HUDEP-2 (cell line): ENCODE results near the gene FNDC3B.
A peak's percentile ranks its signal among the peaks of the same experiment; 100 is the strongest.
"Not testable (repeated sequence)": the region's sequence is repeated elsewhere in the genome, so short reads cannot be mapped to it uniquely, and the experiment has no call there.

Source experiments
- DNase-seq, 76 experiments: peaks; one replicate each; lab custom pipeline; 2025; ENCODE audit not compliant: unreplicated experiment in 76 of 76; lab: John Stamatoyannopoulos, UW

Gene FNDC3B

DNA sequence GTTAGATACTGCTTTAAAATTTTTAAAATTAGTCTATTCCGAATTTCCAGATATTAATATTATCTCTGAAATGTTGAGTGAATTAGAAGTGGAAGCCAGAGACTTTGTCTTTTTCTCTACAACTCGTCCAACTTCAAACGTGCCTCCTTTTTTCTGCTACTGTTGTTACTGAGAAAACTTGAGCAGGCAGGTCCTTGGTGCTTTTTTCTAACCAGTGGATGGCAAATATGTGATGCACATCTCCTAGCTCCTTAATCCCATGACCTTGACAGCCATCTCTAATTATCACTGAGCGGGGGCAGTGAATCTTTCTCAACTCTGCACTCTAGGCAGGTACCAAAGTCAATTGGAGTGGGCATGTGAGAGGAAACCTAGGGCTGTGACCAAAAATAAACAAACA is 50.7 kb downstream of the FNDC3B start:
- no peak for DNase-seq

DNA sequence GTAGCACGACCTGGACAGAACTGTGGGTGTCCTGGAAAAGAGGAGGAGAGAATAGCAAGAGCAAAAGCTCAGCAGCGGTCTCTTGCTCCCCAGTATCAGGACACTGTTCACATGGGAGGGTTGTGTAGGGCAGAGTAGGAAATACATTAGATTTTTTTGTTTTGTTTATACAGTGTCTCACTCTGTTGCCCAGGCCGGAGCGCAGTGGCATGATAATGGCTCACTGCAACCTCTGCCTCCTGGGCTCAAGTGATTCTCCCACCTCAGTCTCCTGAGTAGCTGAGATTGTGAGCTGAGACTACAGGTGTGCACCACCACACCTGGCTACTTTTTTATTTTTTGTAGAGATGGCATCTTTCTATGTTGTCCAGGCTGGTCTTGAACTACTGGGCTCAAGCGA is 53.3 kb downstream of the FNDC3B start:
- DNase-seq = no peak

DNA sequence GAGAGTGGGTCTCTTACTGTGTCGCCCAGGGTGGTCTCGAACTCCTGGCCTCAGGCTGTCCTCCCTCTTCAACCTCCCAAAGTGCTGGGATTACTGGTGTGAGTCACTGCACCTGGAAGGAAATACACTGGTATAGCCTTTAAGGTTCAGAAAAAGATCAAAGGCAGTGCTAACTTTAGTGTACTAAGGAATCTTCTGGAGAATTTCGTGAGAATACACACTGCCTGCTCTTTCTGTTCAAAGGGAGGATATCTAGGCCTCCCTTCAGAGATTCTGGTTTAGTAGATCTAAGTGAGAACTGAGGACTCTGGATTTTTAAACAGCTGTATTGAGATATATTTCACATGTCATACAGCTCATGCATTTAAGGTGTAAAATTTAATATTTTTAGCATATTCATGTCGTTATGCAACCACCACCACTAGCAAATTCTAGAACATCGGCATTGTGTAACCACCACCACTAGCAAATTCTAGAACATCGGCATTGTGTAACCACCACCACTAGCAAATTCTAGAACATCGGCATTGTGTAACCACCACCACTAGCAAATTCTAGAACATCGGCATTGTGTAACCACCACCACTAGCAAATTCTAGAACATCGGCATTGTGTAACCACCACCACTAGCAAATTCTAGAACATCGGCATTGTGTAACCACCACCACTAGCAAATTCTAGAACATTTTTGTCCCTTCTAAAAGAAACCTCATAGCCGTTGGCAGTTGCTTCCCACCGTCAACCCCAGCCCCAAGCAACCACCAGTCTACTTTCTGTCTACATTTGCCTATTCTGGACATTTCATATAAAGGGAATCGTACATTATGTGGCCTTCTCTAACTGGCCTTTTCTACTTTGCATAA is 54.4 kb downstream of the FNDC3B start:
- not testable (repeated sequence) for DNase-seq

DNA sequence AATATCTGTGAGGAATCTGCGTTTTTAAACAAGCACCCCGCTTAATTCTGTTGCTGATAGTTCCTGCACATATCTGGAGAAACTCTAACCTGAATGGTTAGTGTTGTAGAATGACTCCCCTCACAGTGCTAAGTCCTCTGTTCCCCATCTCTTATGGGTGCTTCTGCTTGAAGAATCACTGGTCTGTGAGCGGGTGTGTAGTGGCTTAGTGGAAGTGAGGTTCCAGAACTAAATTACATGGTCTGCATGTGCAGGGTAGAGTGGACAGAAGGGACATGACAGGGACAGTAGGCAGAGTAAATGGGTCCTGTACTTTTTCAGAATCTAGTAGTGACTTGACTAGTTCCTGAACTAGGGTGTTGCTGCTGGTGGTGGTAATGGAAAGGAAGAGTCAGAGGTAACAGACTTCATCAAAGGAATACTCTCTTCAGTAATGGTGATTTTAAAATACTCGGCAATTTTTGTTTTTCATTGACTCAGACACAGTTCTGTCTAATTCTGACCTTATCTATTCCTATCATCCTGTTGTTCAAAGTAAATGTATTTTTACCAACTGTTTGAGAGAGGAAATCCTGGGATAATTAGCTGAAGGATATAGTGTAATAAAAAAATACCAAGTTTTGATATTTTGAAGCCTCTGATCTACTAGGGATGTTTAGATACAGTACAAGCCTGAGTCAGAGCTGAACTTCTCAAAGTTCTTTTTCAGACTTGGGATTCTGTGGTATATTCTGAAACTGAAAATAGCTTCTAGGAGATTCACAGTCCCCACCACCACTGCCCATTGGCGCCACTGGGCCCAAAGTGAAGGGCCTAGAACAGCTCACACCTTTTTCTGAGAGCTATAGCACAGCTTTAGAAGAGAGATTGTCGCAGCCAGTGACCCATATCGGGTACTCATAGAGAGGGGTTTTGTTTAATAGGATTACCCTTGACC is 55.5 kb downstream of the FNDC3B start:
- no peak for DNase-seq

DNA sequence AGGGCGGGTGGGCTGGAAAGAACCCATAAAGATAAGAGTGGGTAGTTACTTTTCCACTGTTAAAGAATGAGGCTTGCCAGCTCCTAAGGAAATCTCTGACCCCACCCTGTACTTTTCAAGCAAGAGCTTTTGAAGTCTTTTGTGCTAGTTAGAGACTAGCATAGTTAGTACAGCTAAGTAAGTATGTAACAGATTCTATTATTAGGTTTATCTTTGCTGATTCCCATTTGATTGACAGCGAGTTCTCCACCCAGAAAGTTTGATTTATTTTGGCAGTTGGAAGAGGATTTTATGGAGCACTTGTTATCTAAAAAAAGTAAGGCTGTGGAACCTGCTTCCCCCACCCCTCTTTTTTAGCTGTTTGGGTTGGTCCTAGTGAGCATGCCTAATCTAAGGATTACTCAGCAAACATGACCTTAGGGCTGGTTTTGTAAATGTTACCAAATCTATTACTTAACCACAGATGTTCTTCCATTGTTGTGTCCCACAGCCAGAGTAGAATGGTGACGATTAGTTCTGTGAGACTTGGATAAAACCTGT is 57.6 kb downstream of the FNDC3B start:
- peak in 4 of 76 experiments; percentile 6 to 23 (median 15) for DNase-seq

DNA sequence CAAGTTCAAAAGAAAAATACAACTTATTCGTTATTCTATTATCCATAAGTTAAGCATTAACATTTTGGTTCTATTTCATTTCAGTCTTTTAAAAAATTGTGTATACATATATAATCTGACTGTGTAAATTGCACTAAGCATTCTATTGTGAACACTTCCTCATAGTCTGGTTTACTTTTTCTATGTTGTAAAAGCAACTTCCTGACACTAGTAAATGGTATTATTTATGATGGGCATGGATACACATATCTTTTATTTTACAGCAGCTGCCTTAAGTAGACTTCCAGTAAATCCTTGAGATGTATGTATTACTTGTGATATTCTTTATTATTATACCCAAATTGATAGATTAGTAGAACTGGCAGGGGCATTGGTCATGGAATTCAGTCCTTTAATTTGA is 58.2 kb downstream of the FNDC3B start:
- no peak for DNase-seq

DNA sequence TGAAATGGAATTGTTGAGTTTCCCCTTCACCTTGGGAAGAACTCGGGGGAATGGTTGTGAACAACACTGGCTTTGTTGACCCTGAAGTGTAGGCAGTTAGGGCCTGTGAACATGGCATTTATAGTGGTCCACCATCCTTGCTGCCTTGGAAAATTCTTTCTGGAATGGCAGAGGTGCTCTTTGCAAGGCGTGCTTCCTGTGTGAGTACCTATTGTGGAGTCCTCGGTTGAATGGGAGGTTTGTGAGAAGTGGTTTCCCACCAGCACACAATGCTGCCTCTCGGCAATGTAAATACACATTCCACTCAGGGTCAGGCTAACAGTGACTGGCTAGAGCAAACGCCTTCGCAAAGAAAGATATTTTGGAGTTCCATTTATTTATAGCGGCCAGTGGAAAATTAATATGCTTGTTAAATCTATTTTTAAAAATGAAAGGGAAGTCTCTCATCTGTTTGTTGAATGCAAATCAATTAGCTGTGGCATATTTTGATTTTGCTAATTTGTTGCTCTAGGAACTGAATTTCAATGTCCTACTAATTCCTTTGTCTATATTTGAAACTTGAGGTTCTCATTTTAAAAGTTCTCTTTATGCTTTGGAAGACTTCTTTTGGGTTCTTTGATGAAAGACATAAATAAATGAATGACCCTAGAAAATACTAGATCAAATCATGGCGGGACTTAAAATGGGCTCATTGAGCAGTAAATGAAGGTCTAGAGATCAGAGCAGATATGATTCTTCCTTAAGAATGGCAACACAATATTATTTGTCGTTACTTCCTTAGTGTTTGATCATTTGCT is 59.5 kb downstream of the FNDC3B start:
- no peak for DNase-seq

DNA sequence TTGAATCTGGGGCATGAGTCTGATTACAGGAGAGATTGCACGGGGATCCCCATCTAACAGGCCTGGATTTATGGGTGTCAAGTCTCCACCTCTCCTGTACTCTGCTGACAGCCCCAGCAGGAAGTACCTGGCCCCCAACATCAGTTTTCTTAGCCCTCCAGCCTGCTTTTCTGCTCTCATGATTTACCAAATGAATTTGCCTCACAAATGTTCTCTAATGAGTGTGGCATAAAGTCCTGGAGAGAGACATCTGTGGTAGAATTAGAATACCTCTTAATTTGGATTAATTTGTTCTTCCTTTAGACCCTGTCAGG is 60.1 kb downstream of the FNDC3B start:
- no peak for DNase-seq

DNA sequence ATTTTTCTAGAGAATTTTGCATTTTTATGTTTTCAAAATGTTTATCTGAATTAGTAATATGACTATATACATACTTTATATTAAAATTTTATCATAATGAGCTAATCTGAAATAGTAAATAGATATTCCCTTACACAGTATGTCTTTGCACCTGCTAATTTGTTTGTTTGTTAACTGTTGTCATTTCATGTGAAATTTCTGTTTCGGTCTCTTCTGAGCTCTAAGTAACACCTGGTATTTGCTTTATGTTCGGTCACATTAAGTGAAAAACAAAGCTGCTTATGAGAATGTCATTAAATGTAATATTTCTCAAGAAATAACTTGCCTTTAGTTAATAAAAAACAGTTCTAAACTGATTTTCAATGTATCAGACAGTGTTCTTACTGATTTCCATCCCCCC is 61.1 kb downstream of the FNDC3B start:
- DNase-seq = no peak

DNA sequence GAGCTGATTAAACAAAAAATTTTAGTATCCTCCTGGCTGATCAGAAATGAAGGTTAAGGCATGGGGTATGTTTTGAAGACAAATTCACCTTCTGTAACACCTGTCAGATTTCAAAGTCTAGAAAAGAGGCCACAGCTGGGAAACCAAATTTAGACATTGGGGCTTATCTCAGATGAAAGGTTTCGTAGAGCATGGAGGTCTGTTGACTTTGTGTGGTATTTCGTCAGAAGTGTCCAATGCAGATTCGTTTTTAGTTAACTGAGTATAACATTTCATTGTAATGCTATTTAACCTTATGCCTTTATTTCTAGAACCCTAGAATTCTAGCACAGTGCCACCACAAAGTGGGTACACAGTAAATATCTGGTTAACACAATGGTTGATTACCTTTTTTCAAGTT is 61.7 kb downstream of the FNDC3B start:
- DNase-seq = no peak

DNA sequence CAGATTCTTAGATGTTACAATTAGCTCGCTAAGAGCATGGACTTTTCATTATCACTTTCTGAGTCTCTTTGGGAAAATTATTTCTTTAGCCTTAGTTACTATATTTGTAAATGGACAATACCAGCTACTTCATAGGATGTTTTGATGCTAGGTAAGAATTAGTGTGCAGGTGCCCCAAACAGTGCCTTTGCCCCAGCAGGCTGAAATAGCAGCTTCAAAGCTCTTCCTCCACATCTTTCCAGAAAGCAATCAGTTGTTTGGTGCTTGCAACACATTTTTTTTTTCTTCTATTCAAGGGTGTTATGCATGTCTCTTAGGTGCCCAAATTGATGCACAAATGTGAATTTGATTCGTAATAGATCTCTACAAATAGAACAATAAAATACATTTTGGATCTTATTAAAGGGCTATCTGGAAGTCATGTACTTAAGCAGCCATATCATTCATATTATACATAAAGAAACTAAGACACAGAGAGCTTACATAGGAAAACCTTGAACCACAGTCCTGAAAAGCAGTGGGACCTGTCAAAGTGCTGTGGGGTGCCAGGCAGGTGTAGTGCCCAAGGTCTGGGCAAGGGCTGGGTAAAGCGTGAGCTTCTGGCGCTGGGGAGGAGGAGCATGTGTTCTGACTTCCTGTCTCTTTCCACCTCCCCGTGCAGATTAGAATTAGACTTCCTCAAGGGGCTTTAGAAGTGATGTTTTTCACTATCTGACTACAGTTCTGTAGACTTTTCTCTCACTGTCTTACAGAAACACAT is 62.9 kb downstream of the FNDC3B start:
- DNase-seq = peak in 2 of 76 experiments; percentile 7 to 12

DNA sequence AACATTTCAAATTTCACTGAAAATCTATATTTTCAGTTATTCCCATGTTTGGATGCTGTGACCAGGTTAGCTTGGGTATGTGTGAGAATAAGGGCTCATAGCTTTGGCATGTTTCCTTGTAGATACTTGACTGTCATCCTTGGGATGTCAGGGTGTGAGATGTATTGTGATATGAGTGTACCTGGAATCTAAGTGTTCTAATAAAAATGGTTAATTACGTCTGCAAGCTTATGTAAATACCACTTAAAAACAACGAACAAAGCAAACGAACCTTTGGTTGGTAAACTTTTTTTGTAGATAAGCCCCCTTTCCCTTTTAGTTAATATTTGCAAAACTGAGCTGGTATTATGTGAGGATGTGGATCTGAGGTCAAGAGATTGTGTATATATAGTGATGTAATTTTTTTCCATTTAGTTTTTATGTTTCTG is 63.5 kb downstream of the FNDC3B start:
- no peak for DNase-seq

DNA sequence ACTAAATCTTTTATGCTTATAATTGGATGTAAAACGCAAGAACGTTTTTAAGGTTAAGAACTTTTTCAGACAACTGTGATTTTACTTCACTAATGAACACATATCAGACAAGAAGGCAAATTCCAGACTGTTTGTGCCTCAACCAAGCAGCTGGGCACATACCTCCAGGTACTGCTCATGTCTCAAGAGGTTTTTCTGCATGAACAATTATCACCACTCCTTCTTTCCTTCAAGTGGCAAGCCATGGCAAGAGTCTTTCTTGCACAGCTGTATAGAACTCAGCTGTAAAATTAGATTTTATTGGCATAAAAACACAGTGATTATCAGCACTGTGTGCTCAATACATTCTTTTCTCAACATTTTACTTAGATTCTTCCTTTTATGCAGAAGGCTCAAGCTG is 64.3 kb downstream of the FNDC3B start:
- DNase-seq = no peak

DNA sequence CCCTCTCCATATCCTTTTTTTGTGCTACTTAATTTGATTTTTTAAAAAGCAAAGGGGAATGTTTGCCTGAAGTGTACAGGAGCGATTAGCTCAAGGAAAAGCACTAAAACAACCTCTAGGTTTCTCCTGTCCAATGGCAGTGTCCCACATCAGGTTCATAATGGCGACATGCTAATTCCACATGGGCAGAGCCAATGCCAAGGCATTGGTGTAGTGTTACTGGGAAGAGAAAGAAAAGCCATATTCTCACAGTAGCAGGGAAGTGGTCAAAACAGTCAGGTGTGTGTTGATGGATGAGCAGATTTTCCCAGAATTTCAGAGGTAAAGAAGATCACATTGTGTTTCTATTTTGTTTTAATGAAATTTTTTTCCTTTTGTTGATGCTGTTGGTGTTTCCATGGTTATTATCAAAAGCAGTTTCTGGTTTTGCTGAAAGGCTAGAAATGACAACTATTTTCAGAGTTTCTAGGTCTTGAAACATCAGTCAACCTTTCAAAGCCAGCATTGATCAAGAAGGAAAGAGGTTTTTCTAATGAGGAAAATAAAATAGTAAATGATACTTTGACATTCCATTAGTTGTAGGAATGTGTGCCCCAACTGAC is 65.2 kb downstream of the FNDC3B start:
- DNase-seq = no peak

DNA sequence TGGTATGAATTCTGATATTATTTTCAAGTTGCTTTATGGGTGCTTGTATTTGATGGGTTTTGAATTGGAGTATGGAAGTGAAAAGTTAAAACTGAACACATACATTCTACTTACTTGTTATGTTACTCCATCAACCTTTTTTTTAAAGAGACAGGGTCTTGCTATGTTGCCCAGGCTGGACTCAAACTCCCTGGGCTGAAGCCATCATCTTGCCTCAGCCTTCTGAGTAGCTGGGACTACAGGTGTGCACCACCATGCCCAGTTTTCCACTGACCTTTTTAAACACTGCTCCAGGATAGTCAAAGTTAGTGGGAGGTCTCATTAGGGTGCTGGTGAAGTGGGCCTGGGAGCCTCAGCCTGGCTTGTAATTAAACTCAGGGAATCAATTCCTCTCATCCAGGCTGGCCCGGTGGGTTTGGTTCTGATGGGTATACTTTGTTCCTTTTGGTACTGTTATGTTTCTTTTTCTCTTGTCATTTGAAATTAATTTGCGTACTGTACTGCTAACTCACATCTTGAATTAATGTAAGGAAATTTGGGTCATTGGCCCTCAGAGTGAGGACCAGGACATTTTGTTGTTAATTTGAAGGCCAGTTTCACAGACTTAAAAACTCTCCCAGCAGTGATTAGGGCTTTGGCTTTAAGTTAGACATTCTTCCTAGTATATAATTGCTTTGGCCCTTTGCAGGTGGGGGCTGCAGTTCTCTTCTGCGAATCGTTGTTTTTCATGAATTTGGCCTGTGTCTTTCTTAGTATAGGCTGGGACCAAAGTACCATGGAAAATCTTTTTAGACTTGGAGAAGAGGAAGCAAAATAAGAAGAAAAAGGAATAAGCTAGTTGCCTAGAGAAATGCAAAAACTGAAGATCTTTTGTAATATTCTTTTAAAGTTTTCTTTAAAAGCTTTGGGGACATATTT is 66.9 kb downstream of the FNDC3B start:
- DNase-seq = no peak

DNA sequence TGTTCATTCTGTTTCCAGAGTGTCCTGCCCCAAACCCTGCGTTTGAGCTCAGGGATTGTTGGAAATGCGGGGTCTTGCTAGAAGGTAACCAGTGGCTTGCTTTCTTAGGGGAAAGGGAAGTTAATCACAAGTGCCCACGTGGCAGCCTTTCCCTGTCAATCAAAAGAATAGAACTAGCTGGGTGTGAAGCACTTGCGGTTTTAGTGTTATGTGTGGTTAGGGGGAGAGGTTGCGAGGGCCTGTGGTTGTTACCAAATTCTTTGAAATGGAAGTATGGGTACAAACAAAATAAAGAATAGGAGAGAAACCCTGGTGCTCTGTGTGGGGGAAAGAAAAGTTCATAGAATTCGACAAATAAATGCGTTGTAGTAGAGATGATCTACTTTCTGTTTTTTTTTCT is 67.6 kb downstream of the FNDC3B start:
- DNase-seq = peak in 68 of 76 experiments; percentile 10 to 84 (median 54)

DNA sequence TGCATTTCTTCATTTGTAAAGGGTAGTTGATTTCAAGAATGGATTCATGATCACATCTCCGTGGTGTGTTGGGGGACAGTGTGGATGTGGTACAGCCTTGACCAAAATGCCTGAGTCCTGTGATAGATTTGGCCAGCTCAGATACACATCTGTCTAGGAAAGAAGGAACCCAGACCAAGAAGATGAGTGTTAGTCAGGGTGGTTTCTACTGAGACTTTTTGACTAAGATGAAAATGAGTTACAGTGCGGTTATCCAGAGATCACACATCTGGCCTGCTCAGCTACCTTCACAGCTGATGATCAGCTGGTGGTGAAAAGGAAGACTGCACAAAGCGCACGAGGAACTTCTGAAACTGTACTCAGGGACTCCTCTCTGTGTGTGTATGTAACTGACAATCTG is 68.0 kb downstream of the FNDC3B start:
- DNase-seq = peak in 12 of 76 experiments; percentile 4 to 58 (median 23)

DNA sequence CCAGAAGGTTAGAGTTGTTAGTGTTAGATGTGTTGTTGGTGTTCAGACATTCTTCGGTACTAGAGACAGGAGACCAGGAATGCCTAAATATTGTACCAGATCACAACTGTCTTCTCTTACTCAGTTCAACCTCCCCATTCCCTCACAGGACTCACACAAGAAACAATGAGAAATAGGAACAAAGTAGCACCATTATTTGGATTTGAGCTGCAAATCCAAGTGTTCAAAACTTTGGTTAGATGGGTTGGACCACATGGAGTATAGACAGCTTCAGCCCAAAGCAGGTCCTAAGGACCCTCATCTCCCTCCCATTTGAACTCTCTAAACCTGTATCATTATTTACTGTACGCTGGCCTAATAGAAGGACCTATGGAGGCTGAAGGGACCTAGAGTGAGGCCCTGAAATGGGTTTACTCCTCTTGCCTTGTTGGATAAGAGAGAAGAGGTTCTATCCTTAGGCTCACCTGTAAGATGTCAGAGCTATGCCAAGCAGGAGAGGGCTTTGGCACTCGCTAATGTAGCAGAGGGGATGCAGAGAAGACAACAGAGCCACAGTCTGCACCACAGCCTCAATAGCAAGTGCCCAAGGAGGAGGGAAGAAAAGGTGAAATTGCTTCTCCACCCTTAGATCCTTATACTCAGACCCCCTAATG is 70.9 kb downstream of the FNDC3B start:
- DNase-seq = no peak
